ENCODE results near the gene KCTD5.

KCTD5 gene

GRCh38 chr16:2745961-2746360, 63.6 kb downstream of the KCTD5 start:
- Histone ChIP-seq H3K4me1 (no peaks in the 10 kb centered on the region), H3K79me2 (no peaks in the 10 kb centered on the region), H3K36me3 (ENCODE audit: control insufficient read depth, insufficient read depth, low read length) (no peaks in the 10 kb centered on the region), H3K27ac (no peak overlapping the region), H2AFZ (no peak overlapping the region), H3K9ac (no peak overlapping the region), H3K9me3 (ENCODE audit: control insufficient read depth, low read length) (no peaks in the 10 kb centered on the region), H3K4me2 (ENCODE audit: low read length) (no peak overlapping the region), H3K4me3 (ENCODE audit: low read depth, low read length) (no peak overlapping the region), H3K27me3 (ENCODE audit: control insufficient read depth, insufficient read depth, low read length) (no peaks in the 10 kb centered on the region)
- TF ChIP-seq CTCF (IDR thresholded peaks at IDR 0.05): no peak

GRCh38 chr16:2748757-2749455, 66.6 kb downstream of the KCTD5 start:
- H3K36me3 ChIP-seq (ENCODE audit: control insufficient read depth, insufficient read depth, low read length): no peaks in the 10 kb centered on the region
- TF ChIP-seq CTCF (IDR thresholded peaks at IDR 0.05): no peak
- no peaks in the 10 kb centered on the region for H3K9me3 ChIP-seq (ENCODE audit: control insufficient read depth, low read length)
- no peaks in the 10 kb centered on the region for H3K27me3 ChIP-seq (ENCODE audit: control insufficient read depth, insufficient read depth, low read length)
- H3K27ac ChIP-seq: no peak overlapping the region
- H3K4me2 ChIP-seq (ENCODE audit: low read length): no peak overlapping the region
- H3K9ac ChIP-seq: no peak overlapping the region
- no peak overlapping the region for H3K4me3 ChIP-seq (ENCODE audit: low read depth, low read length)
- peaks cover 10% of the 10 kb centered on the region for H3K79me2 ChIP-seq
- H2AFZ ChIP-seq: no peak overlapping the region
- H3K4me1 ChIP-seq: peaks cover 5% of the 10 kb centered on the region

GRCh38 chr16:2749476-2749875, 67.2 kb downstream of the KCTD5 start:
- no peaks in the 10 kb centered on the region for H3K9me3 ChIP-seq (ENCODE audit: control insufficient read depth, low read length)
- no peak overlapping the region for H3K4me2 ChIP-seq (ENCODE audit: low read length)
- TF ChIP-seq CTCF (IDR thresholded peaks at IDR 0.05): no peak
- peaks cover 8% of the 10 kb centered on the region for H3K4me1 ChIP-seq
- peaks cover 16% of the 10 kb centered on the region for H3K79me2 ChIP-seq
- no peak overlapping the region for H3K27ac ChIP-seq
- no peak overlapping the region for H2AFZ ChIP-seq
- no peak overlapping the region for H3K4me3 ChIP-seq (ENCODE audit: low read depth, low read length)
- no peaks in the 10 kb centered on the region for H3K36me3 ChIP-seq (ENCODE audit: control insufficient read depth, insufficient read depth, low read length)
- no peak overlapping the region for H3K9ac ChIP-seq
- H3K27me3 ChIP-seq (ENCODE audit: control insufficient read depth, insufficient read depth, low read length): no peaks in the 10 kb centered on the region

GRCh38 chr16:2749936-2750335, 67.6 kb downstream of the KCTD5 start:
- H3K27ac ChIP-seq: no peak overlapping the region
- TF ChIP-seq CTCF (IDR thresholded peaks at IDR 0.05): no peak
- H3K79me2 ChIP-seq: peaks cover 20% of the 10 kb centered on the region
- H3K9ac ChIP-seq: no peak overlapping the region
- no peak overlapping the region for H2AFZ ChIP-seq
- no peaks in the 10 kb centered on the region for H3K9me3 ChIP-seq (ENCODE audit: control insufficient read depth, low read length)
- H3K36me3 ChIP-seq (ENCODE audit: control insufficient read depth, insufficient read depth, low read length): no peaks in the 10 kb centered on the region
- no peaks in the 10 kb centered on the region for H3K27me3 ChIP-seq (ENCODE audit: control insufficient read depth, insufficient read depth, low read length)
- H3K4me1 ChIP-seq: peaks cover 13% of the 10 kb centered on the region
- no peak overlapping the region for H3K4me3 ChIP-seq (ENCODE audit: low read depth, low read length)
- no peak overlapping the region for H3K4me2 ChIP-seq (ENCODE audit: low read length)

GRCh38 chr16:2751577-2752034, 69.3 kb downstream of the KCTD5 start:
- H3K27me3 ChIP-seq (ENCODE audit: control insufficient read depth, insufficient read depth, low read length): no peaks in the 10 kb centered on the region
- peaks cover 37% of the 10 kb centered on the region for H3K79me2 ChIP-seq
- peak overlapping the region; percentile 94 for H3K4me3 ChIP-seq (ENCODE audit: low read depth, low read length)
- no peaks in the 10 kb centered on the region for H3K9me3 ChIP-seq (ENCODE audit: control insufficient read depth, low read length)
- TF ChIP-seq CTCF (IDR thresholded peaks at IDR 0.05): no peak
- H3K36me3 ChIP-seq (ENCODE audit: control insufficient read depth, insufficient read depth, low read length): no peaks in the 10 kb centered on the region
- peak overlapping the region; percentile 99 for H2AFZ ChIP-seq
- H3K27ac ChIP-seq: peak overlapping the region; percentile 98
- H3K9ac ChIP-seq: peak overlapping the region; percentile 90
- peaks cover 25% of the 10 kb centered on the region for H3K4me1 ChIP-seq
- H3K4me2 ChIP-seq (ENCODE audit: low read length): peak overlapping the region; percentile 98
